ENCODE results near the gene XPO5.
"Not testable (repeated sequence)": the region's sequence is repeated elsewhere in the genome, so short reads cannot be mapped to it uniquely, and the experiment has no call there.

The XPO5 gene

DNA sequence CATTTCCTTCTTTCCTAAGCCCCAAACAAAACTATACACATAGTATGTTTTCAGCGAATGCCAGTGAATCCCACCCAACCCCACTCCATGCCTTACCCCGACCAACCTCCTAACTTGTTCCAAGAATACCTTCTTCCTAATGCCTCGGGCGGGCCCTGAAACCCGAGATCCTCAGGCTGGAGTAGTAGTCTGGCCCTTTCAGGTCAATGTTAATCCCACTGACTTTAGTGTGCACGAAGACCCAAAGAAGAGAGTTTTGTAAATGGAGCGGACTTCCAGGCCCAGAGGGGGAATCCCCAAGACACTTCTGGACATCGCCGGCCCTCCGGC lies 59.5 kb downstream of the XPO5 start:
- no peak for DNase-seq

DNA sequence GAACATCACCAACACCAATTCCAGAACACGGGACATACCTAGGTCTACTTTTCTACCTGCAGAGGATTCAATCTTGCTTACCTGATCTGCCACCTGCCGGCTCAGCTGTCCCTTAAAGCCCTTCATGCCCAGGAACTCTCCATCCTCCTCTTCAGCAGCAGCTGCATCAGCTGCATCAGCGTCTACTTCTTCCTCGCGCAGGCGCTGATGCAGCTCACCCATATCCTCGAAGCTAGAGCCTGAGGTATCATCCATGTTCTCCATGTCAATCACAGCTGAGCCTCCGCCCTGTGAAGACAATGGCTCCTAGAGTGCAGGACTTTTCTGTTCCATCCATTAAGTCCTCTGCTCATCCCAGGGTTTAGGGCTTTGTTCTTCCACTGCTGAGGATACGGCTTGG lies 60.0 kb downstream of the XPO5 start:
- no peak for DNase-seq

DNA sequence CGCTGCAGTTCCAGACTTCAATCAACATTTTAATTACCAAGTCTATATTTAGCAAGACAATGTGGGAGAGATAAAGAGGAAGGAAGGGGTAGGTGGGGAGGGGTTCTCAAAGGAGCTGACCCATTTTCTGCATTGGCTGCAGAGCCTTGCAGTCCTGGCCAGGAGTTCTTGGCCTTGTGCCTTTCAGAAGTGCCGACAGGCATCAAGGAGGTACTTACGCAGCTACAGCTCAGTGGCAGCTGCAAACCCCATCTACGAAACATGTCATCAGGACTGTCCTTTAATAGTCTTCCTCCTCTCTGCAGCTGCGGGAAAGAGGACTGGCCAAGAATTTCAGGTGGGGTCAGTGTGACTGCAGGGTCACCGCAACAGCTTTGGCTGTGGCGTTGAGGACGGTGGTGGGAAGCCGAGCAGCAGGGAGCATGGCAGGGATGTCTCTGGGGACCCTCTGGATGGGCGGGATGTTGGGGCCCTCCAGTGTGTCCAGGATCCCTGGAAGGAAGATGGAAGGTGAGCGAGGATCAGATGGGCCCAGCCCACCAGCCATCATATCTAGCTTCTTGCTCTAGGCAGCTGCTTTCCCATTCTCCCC lies 63.9 kb downstream of the XPO5 start:
- DNase-seq = no peak

DNA sequence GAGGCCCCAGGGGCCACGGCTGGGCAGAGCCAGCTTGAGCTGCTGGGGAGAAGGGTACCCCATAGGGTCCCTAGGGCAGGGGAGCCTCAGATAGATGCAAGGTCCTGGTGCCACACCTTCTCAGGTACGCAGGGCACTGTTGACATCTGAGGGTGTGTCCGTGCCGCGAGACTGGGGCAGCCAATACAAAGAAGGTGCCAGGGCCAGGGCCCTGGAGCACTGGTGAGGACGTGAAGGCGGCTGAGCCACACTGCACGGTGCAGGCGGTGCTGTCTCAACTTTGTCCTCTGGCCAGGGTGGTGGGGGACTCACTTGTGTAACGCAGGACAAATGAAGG lies 65.0 kb downstream of the XPO5 start:
- no peak for DNase-seq

DNA sequence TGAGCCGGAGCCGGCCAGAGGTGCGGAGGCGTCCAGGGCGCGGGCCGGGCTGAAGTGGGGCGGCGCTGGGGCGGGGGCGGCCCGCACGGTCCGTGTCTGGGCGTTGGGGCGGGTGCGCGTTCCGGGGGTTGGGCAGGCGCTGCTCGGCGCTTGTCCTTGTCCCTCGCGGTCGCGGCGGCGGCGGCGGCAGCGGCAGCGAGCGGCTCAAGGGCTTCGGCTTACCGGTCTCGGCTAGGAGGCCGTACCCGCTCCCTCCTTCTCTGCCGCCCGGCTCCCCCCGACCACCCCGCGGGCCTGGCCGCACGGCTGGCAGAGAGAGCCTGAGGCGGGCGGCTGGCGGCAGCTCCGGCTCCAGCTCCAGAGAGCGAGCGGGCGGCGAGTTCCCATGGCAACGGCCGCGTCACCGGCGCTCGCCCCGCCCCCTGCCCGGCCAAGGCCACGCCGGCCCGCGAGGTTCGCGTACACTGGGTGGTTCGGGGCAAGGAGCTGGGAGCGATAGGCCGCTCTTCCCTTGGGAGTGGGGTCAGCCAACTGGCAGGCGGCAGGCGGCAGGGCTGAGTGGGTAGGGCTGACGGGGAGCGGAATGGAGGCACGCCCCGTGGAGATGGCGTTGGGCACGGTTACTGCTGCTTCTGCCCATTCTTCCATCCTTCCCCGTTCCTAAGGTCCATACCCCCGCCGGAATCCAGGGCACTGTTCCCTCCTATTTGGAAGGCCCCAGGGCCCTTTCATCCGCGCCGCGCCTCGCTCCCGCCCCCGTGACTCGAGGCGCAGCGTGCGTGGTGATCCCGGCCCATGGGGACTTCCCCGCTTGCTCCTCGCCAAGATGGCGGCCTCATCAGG lies 65.6 kb downstream of the XPO5 start, which contains the start of gene LRRC73:
Gene LRRC73, minus strand, starts transcription at position 363 of the 843 bp plus-strand sequence. CDS start 561 bp downstream, outside the sequence.
- peak; percentile 69 for DNase-seq

DNA sequence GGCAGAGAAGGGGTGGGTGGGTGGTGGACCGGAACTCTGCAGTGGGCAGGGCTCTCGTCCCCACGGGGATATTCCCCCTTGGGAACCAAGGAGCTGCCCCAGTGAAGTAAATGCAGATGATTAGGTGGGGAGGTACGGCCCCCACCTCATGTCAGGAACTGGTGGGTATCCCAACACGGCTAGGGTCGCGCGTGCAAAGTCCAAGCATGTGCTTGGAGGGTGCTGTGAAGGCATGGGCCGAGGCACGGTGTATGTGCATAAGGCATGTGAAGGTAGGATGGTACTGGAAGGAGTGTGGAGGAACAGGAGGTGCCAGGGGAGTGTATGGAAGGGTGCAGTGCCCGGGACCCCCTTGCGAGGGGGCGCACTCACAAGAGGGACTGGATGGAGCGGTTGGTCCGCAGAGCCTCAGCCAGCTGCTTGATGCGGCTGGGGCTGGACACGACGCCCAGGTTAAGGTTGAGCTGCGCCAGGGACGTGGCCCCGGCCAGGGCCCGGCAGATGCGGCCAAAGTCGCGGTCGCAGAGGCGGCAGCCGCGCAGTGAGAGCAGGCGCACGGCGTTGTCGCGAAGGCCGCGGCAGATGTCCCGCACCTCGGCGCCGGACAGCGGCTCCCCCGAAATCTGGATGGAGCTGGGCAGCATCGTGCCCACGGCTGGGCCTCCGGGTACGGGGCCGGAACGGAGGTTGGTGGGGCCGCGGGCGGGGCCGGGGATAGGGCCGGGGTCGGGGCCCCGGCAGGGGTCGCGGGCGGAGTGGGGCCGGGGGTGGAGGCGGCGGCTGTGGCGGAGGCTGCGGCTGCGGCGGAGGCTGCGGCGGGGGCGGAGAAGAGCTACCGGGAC lies 66.5 kb downstream of the XPO5 start:
- no peak for DNase-seq

DNA sequence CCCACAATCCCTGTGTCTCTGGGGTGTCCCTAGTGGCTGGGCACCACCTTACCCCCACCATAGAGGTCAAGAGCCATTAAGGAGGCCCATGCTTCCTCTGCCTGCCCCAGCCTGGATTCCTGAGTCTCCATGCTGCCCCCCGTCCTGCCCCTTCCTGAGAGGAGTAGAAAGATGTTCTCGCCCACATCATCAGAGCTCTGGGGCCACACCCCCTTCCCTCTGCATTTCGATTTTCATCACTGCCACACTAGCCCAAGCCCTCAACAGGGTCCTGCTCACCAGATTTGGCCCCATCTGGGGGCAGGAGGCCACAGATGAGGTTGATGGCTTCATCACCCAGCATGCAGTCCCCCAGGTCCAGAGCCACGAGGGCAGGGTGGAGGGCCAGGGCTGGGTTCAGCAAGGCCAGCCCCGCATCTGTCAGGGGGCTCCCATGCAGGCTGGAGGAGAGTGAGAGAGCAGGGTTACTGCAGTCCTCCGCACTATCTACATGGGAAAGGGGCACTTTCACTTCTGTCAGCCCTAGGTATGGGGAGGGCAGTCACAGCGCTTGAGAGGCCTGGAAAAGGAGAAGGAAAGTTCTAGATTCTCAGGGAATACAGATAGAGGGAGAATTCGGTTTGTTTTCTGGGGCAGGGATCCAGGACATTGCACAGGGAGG lies 67.2 kb downstream of the XPO5 start:
- DNase-seq = no peak

DNA sequence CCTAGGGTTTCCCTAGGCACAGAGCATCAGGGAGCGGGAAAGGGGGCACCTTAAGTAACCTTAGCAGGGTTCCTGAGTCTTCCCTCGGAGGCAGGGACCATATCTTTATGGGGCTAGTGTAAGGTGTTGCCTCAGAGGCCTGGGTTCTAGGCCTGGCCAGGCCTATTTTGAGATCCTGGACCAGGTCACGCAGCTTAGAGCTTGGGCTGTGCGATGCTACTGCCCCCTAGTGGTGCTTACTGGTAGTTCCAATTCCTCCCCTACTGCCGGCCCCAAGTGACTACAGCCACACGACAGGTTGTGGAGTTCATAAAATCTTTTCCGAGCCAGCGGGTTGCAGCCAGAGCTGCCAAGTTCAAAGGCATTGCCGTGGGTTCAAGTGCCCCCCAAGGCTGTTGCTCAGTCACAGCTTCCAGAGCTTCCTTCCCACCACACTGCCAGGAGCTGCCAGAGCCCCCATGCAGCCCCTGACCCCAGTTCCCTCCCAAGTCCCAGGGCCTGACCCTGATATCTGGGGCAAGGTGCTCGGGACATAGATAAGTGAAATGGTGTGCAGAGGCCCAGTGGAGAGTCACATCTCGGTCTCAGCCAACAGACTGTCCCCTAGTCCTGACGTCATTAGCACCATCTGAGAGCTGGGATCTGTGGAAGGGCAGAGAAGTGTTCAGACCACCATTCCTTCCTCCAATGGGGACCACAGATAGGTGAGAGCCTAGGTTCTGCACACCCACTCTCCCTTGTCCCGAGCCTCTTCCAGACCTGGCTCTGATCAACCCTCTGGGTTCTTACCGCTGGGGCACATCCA lies 69.0 kb downstream of the XPO5 start:
- DNase-seq = peak; percentile 86

DNA sequence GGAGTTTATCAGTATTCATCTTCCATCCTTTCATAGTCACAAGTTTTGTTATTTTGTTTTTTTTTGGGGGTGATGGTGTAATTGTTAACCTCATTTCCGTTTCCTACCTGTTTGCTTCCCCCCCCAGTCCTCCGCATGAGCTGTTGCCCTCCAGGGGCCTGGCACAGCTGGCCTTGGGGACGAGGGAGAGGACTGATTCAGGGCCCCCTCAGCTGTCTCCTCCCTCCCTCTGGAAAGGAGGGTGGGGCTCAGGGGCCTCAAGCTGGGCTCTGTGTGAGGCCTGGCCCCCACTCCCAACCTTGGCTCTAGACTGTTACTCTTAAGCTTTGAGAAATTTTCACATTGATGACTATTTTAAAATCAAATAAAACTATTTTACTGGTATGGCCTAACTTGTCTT lies 69.7 kb downstream of the XPO5 start:
- DNase-seq = no peak

DNA sequence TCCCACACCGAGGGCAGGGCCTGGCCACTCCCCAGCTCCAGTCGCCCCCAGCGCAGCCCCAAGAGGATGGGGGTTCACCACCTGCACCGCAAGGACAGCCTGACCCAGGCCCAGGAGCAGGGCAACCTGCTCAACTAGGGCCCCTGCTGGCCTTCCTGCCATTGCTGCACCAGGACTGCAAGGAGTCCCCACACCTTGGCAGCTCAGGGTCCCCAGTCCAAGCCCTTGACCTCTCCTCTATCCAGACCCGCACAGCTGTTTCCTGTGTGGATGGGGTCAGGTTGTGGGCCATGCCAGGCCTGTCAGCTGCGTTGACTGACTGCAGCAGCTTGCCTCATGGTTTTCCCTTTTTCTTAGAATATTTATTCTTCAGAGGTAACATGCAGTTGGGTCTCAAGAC lies 70.1 kb downstream of the XPO5 start:
- no peak for DNase-seq

DNA sequence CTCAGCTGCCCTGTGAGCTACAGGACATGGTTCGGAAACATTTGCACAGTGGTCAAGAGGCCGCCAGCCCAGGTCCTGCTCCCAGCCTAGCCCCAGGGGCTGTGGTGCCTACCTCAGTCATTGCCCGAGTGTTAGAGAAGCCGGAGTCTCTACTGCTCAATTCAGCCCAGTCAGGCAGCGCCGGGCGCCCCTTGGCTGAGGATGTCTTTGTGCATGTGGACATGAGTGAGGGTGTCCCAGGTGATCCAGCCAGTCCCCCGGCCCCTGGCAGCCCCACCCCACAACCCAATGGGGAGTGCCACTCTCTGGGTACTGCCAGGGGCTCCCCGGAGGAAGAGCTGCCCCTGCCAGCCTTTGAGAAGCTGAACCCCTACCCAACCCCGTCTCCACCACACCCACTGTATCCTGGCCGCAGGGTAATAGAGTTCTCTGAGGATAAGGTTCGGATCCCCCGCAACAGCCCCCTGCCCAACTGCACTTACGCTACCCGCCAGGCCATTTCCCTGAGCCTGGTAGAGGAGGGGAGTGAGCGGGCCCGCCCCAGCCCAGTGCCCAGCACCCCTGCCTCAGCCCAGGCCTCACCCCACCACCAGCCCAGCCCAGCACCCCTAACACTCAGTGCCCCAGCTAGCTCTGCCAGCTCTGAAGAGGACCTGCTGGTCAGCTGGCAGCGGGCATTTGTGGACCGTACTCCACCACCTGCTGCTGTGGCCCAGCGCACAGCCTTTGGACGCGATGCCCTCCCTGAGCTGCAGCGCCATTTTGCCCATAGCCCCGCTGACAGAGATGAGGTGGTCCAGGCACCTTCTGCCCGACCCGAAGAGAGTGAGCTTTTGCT lies 70.9 kb downstream of the XPO5 start:
- DNase-seq = no peak

DNA sequence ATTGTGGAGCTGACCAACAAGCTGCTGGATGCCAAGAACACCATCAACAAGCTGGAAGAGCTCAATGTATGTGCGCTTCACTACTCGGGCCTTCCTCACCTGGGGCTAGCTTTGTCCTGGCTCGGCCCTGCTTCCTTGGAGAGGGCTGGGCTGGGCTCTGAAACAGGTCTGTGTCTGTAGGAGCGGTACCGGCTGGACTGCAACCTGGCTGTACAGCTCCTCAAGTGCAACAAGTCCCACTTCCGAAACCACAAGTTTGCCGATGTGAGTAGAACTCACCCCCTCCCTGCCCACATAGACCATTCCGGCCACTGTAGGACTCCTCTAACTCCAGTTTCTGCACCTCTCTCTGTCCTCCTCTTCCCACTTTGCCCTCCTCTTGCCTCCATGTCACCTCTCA lies 72.4 kb downstream of the XPO5 start:
- no peak for DNase-seq

DNA sequence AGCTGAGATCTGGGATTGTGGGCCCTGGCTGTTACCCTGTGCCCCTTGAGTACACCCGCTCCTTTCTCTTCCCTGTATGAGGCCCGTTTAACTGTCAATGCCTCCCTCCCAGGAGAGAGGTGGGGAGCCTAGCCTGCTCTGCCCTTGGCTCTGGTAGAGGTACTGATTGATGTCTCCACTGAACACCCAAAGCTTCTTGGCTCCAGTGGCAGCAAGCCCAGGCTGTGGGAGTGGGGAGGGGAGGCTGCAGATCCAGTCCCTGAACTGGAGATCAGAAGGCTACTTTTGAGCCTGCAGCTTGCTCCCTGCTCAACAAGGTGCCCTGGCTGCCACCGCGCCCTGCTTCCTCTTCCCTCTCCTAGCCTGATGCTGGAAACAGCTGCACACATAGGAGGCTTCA lies 73.2 kb downstream of the XPO5 start:
- DNase-seq = no peak

DNA sequence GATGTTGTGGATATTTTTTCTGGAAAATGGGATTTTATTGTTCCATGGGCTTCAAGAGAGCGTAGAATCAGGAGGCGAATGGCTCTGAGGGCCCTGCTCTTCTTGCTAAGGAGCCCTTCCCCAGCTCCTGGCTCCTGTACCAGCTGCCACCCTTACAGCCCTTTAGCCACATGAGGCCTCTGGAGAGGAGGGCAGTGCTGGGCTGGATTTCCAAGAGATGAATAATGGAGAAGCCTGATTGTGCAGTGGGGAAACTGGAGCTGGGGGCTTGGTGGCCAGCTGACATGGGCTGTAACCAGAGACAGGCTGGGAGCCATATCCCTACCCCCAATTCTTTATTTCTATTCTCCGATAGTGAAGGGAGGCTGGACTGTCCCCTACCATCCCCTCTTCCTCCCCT lies 74.9 kb downstream of the XPO5 start:
- no peak for DNase-seq

DNA sequence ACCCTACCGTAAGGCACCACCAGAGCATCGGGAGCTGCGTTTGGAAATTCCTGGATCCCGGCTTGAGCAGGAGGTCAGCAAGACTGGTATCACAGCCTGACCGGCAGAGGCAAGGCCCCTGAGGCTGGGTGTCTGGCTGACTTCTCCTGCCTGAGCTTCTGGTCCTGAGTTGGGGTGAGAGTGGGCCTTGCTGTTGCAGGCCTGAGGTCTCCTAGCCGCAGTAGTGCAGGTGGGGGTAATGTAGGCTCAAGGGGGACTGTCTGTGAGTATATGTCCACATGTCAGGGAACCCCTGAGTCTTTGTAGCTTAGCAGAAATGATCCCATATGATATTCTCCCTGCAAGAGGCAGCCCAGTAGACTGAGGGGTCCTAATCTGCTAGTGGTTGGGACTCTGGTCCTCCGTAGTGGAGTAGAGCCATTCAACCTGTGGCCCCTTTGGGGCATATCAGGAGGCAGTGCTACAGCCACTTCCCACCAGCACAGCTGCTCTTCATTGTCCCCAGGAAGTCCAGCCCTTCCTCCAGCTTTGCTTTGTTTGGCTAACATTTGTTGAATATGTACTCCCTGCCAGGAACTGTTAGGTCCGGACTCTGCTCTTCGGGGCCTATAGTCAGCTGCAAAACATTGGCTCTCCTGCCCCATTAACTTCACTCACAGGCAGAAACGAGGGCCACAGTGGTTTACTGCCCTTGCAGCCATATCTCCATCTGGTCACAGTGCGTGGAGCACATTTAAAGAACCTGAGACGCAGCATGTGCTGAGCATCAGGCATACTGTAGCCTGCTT lies 76.6 kb downstream of the XPO5 start:
- DNase-seq = no peak

DNA sequence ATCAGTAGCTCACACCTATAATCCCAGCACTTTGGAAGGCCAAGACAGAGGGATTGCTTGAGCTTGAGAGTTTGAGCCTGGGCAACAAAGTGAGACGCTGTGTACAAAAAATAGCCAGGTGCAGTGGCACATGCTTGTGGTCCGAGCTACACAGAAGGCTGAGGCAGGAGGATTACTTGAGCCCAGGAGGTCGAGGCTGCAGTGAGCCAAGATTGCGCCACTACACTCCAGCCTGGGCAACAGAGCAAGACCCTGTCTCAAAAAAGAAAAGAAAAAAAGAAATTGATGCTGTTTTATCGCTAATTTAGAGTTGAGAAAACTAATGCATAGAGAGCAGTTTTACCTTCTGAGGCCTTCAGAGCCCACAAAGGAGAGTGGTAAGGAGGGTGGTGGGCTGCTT lies 77.5 kb downstream of the XPO5 start:
- DNase-seq = not testable (repeated sequence)

DNA sequence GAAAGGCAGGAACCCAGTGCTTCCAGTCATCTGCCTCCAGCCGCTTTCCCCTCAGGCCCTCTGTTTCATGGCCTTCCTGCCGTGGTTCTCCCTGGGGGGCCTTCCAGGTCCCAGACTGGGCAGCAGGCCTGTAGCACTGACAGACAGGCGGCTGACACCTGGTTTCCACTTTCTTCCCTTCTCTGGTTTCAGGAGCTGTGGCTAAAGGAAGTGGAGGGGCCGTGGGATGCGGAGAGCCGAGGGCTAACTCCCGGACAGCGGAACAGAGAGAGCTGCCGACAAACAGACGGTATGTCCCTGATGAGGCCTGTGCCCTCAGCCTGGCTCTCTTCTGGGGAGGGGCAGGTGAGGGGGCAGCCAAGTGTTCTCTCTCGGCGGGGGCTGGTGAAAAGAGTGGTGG lies 78.1 kb downstream of the XPO5 start:
- DNase-seq = no peak

DNA sequence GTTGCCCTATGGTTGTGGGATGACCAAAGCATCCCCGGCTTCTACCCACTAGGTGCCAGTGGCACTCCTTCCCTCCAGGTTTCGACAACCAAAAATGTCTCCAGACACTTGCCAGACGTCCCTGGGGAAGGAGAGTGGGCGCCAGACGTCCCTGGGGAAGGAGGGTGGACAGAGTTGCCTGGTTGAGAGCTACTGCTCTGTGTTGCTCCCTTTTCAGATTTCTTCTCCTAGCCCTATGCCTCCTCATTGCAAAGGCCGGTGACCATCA lies 78.8 kb downstream of the XPO5 start:
- DNase-seq = no peak

DNA sequence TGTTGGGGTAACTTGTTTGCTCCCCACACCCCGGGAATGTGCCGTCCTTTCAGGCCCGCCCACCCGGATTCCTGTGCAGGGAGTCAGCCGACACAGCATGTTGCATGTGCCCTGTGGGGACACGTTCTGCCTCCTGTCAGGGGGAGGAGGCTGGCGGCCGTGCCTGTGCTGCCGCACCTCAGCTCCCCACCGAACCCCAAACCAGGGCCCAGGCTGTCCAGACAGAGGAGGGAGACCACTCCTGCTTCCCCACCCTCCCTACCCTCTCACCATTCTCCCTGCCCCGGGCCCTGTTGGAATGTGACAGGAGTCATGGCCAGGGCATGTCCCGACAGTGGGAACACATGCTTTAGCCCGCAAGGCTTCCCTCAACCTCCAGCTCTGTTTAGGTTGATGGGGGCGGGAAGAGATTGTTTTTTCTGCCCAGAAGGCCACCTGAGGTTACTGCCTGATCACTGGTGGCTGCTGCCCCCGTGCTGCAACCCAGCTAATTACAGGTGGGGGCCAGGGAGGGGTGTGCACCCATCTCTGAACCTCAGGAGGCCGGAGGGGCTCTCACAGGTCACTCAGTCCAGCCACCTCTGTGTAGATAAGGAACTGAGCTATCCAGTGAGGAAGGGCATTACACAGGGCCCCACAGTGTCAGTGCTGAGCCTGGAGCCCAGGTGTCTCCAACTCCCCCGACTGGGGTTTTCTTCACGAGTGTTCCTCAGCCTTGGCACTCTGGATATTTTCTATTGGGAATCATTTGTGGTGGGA lies 79.3 kb downstream of the XPO5 start:
- DNase-seq = no peak

DNA sequence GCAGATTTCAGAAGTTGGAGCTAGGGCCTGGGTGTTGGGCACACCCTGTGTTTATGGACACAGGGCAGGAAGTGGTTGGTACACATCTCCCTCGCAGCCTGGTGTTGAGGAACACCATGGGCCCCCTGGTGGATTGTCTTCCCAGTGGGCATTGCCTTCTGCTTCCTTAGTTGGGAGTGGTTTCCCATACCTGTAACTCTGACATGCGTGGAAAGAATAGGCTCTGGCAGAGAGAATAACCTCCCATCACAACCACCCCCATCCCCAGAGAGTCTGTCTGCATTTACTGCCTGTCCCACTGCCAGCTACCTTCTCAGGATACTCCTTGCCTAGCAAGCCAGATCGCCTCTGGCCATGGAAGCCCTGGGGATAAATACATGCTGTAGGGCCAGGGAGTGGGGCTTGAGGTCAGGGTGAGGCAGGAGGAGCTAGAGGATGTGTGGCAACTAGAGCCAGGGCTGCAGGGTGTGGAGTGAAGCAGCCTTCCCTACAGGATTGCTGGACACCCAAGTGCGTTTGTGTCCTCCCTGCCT lies 80.4 kb downstream of the XPO5 start:
- no peak for DNase-seq
